ENCODE measurements around the gene PDILT.
"Not testable (repeated sequence)": the region's sequence is repeated elsewhere in the genome, so short reads cannot be mapped to it uniquely, and the experiment has no call there.

The PDILT gene

GRCh38 chr16:20359997-20360396, 44.5 kb downstream of the PDILT start:
- no peak for DNase-seq

- no peak for DNase-seq
Observed at GRCh38 chr16:20355114-20355782, 49.3 kb downstream of the PDILT start.

GRCh38 chr16:20353379-20353778, 51.2 kb downstream of the PDILT start:
- DNase-seq: no peak

- DNase-seq: no peak
Observed at GRCh38 chr16:20352615-20353014, 51.9 kb downstream of the PDILT start, which contains the start of gene UMOD. Gene UMOD, minus strand, starts transcription at chr16:20352715. Its CDS starts 1,978 bp downstream, at chr16:20350737.

- no peak for DNase-seq
Observed at GRCh38 chr16:20349615-20350014, 54.9 kb downstream of the PDILT start.

- DNase-seq: no peak
Observed at GRCh38 chr16:20348365-20349185, 56.0 kb downstream of the PDILT start.

- no peak for DNase-seq
Observed at GRCh38 chr16:20347666-20348364, 56.7 kb downstream of the PDILT start.

GRCh38 chr16:20344611-20345010, 59.9 kb downstream of the PDILT start:
- no peak for DNase-seq

- no peak for DNase-seq
Observed at GRCh38 chr16:20339744-20340143, 64.8 kb downstream of the PDILT start.

GRCh38 chr16:20336955-20337354, 67.6 kb downstream of the PDILT start:
- no peak for DNase-seq

GRCh38 chr16:20334396-20334795, 70.1 kb downstream of the PDILT start:
- no peak for DNase-seq

- DNase-seq: no peak
Observed at GRCh38 chr16:20333120-20333519, 71.4 kb downstream of the PDILT start.

- no peak for DNase-seq
Observed at GRCh38 chr16:20332411-20332810, 72.1 kb downstream of the PDILT start.

- DNase-seq: no peak
Observed at GRCh38 chr16:20331635-20332034, 72.9 kb downstream of the PDILT start.

- no peak for DNase-seq
Observed at GRCh38 chr16:20329392-20330138, 75.0 kb downstream of the PDILT start.

GRCh38 chr16:20327444-20328041, 77.0 kb downstream of the PDILT start, which contains the start of gene GP2:
Gene GP2, minus strand, starts transcription at chr16:20327513. Its CDS starts 1,082 bp downstream, at chr16:20326431.
- DNase-seq: no peak

- no peak for DNase-seq
Observed at GRCh38 chr16:20326321-20326720, 78.2 kb downstream of the PDILT start.

GRCh38 chr16:20325005-20325404, 79.5 kb downstream of the PDILT start:
- no peak for DNase-seq

- DNase-seq: peak; percentile 24
Observed at GRCh38 chr16:20323591-20324117, 80.9 kb downstream of the PDILT start.

- DNase-seq: no peak
Observed at GRCh38 chr16:20322696-20323095, 81.8 kb downstream of the PDILT start.

GRCh38 chr16:20321671-20322070, 82.9 kb downstream of the PDILT start:
- no peak for DNase-seq

GRCh38 chr16:20321051-20321450, 83.5 kb downstream of the PDILT start:
- DNase-seq: not testable (repeated sequence)

Data from DMS79 treated with DMSO at 0.1 percent for 48 hours (cell line).